NCI-H1417 (cell line): ENCODE results near the gene SLC25A15.
A peak's percentile ranks its signal among the peaks of the same experiment; 100 is the strongest.
"Not testable (repeated sequence)": the region's sequence is repeated elsewhere in the genome, so short reads cannot be mapped to it uniquely, and the experiment has no call there.

Experiments
- DNase-seq, 3 experiments: peaks; one replicate each; lab custom pipeline; 2025; lab: John Stamatoyannopoulos, UW

Gene SLC25A15

DNA sequence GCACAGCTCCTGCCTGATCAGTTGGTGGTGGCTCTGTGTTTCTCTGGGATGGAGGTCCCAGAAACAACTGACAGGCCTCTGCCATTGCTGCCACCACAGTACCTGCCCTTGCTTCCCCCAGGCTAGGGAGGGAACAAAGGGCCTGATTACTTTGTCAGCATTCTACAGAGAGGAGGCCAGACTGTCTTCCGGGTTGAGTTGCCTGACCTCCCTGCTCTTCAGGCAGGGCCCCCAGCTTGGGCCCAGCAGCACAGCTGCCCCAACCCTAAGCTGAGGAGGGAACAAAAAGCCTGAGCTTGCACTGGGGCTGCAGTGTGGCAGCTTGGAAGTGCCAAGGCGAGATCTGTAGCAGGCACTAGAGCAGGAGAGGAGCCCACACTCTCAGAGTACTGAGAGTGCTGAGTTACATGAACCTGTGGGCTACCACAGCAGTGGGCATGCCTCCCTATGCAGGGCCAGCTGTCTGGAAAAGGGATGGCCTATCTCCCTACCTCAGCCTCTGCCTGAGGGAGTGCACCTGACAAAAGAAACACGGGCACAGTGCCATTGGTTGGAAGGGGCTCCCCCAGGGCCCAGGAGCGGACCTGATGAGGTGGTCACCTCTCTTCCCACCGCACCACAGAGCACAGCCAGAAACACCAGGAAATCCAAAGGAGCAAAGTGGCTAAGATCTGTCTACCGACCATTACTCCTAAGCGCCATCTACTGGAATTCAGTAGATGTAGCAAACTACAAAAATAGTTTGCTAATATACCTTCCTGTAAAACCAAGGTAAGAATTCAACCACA, 24.4 kb downstream of the SLC25A15 start:
- peak in 1 of 3 experiments; percentile 38 for DNase-seq

DNA sequence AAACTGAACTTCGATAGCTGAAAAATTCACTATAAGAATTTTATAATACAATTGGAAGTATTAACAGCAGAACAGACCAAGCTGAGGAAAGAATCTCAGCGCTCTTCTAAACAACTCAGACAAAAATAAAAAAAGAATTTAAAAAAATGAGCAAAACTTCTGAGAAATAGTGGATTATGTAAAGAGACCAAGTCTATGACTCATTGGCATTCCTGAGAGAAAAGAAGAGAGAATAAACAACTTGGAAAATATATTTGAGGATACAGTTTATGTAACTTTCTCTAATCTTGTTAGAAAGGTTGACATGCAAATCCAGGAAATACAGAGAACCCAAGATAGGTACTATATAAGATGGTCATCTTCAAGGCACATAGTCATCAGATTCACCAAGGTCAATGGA, 25.4 kb downstream of the SLC25A15 start:
- DNase-seq: no peak

DNA sequence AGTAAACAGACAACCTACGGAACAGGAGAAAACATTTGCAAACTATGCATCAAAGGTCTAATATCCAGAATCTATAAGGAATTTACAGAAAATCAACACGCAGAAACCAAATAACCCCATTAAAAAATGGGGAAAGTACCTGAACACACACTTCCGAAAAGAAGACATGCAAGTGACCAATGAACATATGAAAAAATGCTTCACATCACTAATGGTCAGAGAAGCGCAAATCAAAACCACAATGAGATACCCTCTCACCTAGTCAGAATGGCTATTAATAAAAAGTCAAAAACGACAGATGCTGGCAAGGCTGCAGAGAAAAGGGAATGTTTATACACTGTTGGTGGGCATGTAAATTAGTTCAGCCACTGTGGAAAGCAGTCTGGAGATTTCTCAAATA, 29.5 kb downstream of the SLC25A15 start:
- DNase-seq: no peak

DNA sequence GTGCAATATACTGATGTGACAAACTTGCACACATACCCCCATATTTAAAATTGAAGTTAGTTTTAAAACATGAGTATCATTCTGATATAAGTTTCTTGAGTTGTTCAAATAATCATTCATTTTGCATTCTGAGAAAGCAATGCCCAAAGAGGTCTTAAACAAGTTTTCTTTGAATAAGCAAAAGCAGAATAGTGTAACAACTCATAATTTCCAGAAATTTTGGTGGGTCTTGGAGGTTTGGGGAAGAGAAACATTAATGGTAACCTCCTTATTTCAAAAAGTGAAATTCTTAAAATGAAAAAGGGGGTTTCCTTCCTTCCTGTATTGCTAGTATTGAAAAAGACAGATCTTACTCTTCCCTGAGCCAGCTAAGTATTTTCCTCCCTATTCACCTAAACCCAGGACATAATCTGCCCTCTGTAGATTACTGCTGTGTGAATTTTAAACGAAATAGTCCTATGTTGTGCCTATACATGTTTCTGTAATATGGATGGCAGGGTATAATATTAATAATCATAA, 30.4 kb downstream of the SLC25A15 start:
- DNase-seq: no peak

DNA sequence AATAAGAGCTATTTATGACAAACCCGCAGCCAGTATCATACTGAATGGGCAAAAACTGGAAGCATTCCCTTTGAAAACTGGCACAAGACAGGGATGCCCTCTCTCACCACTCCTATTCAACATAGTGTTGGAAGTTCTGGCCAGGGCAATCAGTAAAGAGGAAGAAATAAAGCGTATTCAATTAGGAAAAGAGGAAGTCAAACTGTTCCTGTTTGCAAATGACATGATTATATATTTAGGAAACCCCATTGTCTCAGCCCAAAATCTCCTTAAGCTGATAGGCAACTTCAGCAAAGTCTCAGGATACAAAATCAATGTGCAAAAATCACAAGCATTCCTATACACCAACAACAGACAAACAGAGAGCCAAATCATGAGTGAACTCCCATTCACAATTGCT, 50.3 kb downstream of the SLC25A15 start:
- DNase-seq: not testable (repeated sequence)

- DNase-seq: not testable (repeated sequence)
These were observed 51.5 kb downstream of the SLC25A15 start for GRCh38 chr13:40840955-40841354.
